NT2/D1 (cell line): ENCODE measurements around the gene TPBGL.

Source experiments
- SUZ12 ChIP-seq: IDR thresholded peaks from 2 replicates; pipeline ENCODE4 v1.6.1; 2011; ENCODE audit not compliant: insufficient read length, insufficient read depth; ENCODE audit errors: extremely low read depth
- ZNF274 ChIP-seq: IDR thresholded peaks from 2 replicates; pipeline ENCODE4 v1.6.1; 2011; ENCODE audit warnings: mild to moderate bottlenecking, low read depth, low read length

GRCh38 chr11:75197512-75198277, 42.9 kb upstream of the TPBGL start:
- TF ChIP-seq ZNF274 (no peak), SUZ12 (no peak)
